Measurements from ENCODE around the gene CFAP43.

GRCh38 chr10:104120903-104121484 lies 111.2 kb downstream of the CFAP43 start:
- TF ChIP-seq CTCF (IDR thresholded peaks at IDR 0.05; ENCODE audit: poor library complexity), result no peak
- TF ChIP-seq EZH2 (IDR thresholded peaks at IDR 0.05; ENCODE audit: borderline replicate concordance), result no peak

Measured in hepatocyte (in vitro differentiated cells).